ENCODE results near the gene RBPJL.

The RBPJL gene

GRCh38 chr20:45366631-45367030, 60.0 kb downstream of the RBPJL start:
- ATAC-seq: no peak
- TF ChIP-seq ZFP3 (CRISPR knock-in tag; IDR thresholded peaks at IDR 0.05): no peak
- TF ChIP-seq TCF4 (CRISPR knock-in tag; IDR thresholded peaks at IDR 0.05; ENCODE audit: borderline replicate concordance): no peak
- no peak for TF ChIP-seq ISL1 (CRISPR knock-in tag; IDR thresholded peaks at IDR 0.05)
- no peak for TF ChIP-seq SNAI2 (CRISPR knock-in tag; IDR thresholded peaks at IDR 0.05)
- TF ChIP-seq POU6F1 (CRISPR knock-in tag; IDR thresholded peaks at IDR 0.05; ENCODE audit: borderline replicate concordance, low read depth): no peak
- no peak for TF ChIP-seq CSDC2 (CRISPR knock-in tag; IDR thresholded peaks at IDR 0.05)
- no peak for TF ChIP-seq OSR1 (CRISPR knock-in tag; IDR thresholded peaks at IDR 0.05)
- TF ChIP-seq CSRNP3 (CRISPR knock-in tag; IDR thresholded peaks at IDR 0.05): no peak
- no peak for TF ChIP-seq PATZ1 (CRISPR knock-in tag; IDR thresholded peaks at IDR 0.05; ENCODE audit: borderline replicate concordance)
- TF ChIP-seq RARB (CRISPR knock-in tag; IDR thresholded peaks at IDR 0.05): no peak
- TF ChIP-seq PPARA (CRISPR knock-in tag; IDR thresholded peaks at IDR 0.05; ENCODE audit: borderline replicate concordance): no peak
- no peak for TF ChIP-seq ZNF70 (CRISPR knock-in tag; IDR thresholded peaks at IDR 0.05)
- TF ChIP-seq ZC3H10 (CRISPR knock-in tag; IDR thresholded peaks at IDR 0.05): no peak
- TF ChIP-seq ZNF8 (CRISPR knock-in tag; IDR thresholded peaks at IDR 0.05): no peak
- TF ChIP-seq CREB5 (CRISPR knock-in tag; IDR thresholded peaks at IDR 0.05; ENCODE audit: low read depth): no peak
- no peak for TF ChIP-seq ZFP30 (CRISPR knock-in tag; IDR thresholded peaks at IDR 0.05)
- TF ChIP-seq TOX (CRISPR knock-in tag; IDR thresholded peaks at IDR 0.05; ENCODE audit: borderline replicate concordance): no peak
- no peak for TF ChIP-seq GLIS3 (CRISPR knock-in tag; IDR thresholded peaks at IDR 0.05)
- TF ChIP-seq BACH2 (CRISPR knock-in tag; IDR thresholded peaks at IDR 0.05; ENCODE audit: borderline replicate concordance): no peak
- TF ChIP-seq TSHZ2 (CRISPR knock-in tag; IDR thresholded peaks at IDR 0.05): no peak

GRCh38 chr20:45367126-45367525, 60.5 kb downstream of the RBPJL start:
- no peak for ATAC-seq
- TF ChIP-seq SNAI2 (CRISPR knock-in tag; IDR thresholded peaks at IDR 0.05) (no peak), CSRNP3 (CRISPR knock-in tag; IDR thresholded peaks at IDR 0.05) (no peak), CREB5 (CRISPR knock-in tag; IDR thresholded peaks at IDR 0.05; ENCODE audit: low read depth) (no peak), ZNF565 (CRISPR knock-in tag; conservative IDR thresholded peaks at IDR 0.05; ENCODE audit: low read depth) (no peak), ISL1 (CRISPR knock-in tag; IDR thresholded peaks at IDR 0.05) (no peak), TOX (CRISPR knock-in tag; IDR thresholded peaks at IDR 0.05; ENCODE audit: borderline replicate concordance) (no peak), ARNTL (CRISPR knock-in tag; IDR thresholded peaks at IDR 0.05; ENCODE audit: borderline replicate concordance, low read depth) (no peak), TCF4 (CRISPR knock-in tag; IDR thresholded peaks at IDR 0.05; ENCODE audit: borderline replicate concordance) (no peak), GLIS3 (CRISPR knock-in tag; IDR thresholded peaks at IDR 0.05) (no peak), TSHZ2 (CRISPR knock-in tag; IDR thresholded peaks at IDR 0.05) (no peak), RARB (CRISPR knock-in tag; IDR thresholded peaks at IDR 0.05) (no peak), POU6F1 (CRISPR knock-in tag; IDR thresholded peaks at IDR 0.05; ENCODE audit: borderline replicate concordance, low read depth) (no peak), OSR1 (CRISPR knock-in tag; IDR thresholded peaks at IDR 0.05) (no peak)

Measured in SK-N-SH treated with all-trans-retinoic acid at 6 μM for 48 hours (cell line).